ENCODE measurements around the gene FUT8. TPM values are rescaled to one million over a fixed set of nuclear protein-coding genes. Genes with fewer than 3 reads are reported as not detected.
"Not testable (repeated sequence)": the region's sequence is repeated elsewhere in the genome, so short reads cannot be mapped to it uniquely, and the experiment has no call there.

Gene FUT8
- total RNA-seq, 4 donors from 2014 or later, result 15.2 to 38.0 (median 20.7) TPM

- WGBS, result 92% methylated on average over 6 of the region's 6 CpGs
- no peak for TF ChIP-seq POLR2AphosphoS5 (IDR thresholded peaks at IDR 0.05)
- no peak for TF ChIP-seq CTCF (IDR thresholded peaks at IDR 0.05)
- no peak for TF ChIP-seq POLR2A (IDR thresholded peaks at IDR 0.05)
- TF ChIP-seq EP300 (IDR thresholded peaks at IDR 0.05), result no peak
- no peaks in the 10 kb centered on the region for H3K27me3 ChIP-seq
- no peaks in the 10 kb centered on the region for H3K4me1 ChIP-seq
- H3K27ac ChIP-seq, result no peak overlapping the region
- no peak overlapping the region for H3K4me3 ChIP-seq
- no peak for DNase-seq (ENCODE audit: low spot score in 2 of 2)
- H3K9me3 ChIP-seq, result no peaks in the 10 kb centered on the region
- H3K36me3 ChIP-seq, result no peaks in the 10 kb centered on the region
Measured at GRCh38 chr14:65425885-65426284, 13.4 kb downstream of the FUT8 start.

- not testable (repeated sequence) for DNase-seq (ENCODE audit: low spot score in 2 of 2); H3K36me3 ChIP-seq; H3K4me3 ChIP-seq; H3K27ac ChIP-seq; H3K9me3 ChIP-seq; H3K27me3 ChIP-seq; H3K4me1 ChIP-seq
- WGBS, result 96% methylated on average over 12 of the region's 12 CpGs
Measured at GRCh38 chr14:65426902-65427301, 14.4 kb downstream of the FUT8 start.

GRCh38 chr14:65428691-65429090 lies 16.2 kb downstream of the FUT8 start:
- TF ChIP-seq POLR2AphosphoS5 (IDR thresholded peaks at IDR 0.05), result no peak
- no peak for TF ChIP-seq CTCF (IDR thresholded peaks at IDR 0.05)
- TF ChIP-seq POLR2A (IDR thresholded peaks at IDR 0.05), result no peak
- TF ChIP-seq EP300 (IDR thresholded peaks at IDR 0.05), result no peak
- no peak for DNase-seq (ENCODE audit: low spot score in 2 of 2)
- Histone ChIP-seq H3K4me1 (no peaks in the 10 kb centered on the region), H3K27me3 (no peaks in the 10 kb centered on the region), H3K4me3 (no peak overlapping the region), H3K36me3 (no peaks in the 10 kb centered on the region), H3K9me3 (no peaks in the 10 kb centered on the region), H3K27ac (no peak overlapping the region)
- 93% methylated on average over 2 of the region's 2 CpGs for WGBS

- TF ChIP-seq EP300 (IDR thresholded peaks at IDR 0.05) (no peak), POLR2A (IDR thresholded peaks at IDR 0.05) (no peak), POLR2AphosphoS5 (IDR thresholded peaks at IDR 0.05) (no peak), CTCF (IDR thresholded peaks at IDR 0.05) (no peak)
- 95% methylated on average over 5 of the region's 5 CpGs for WGBS
- H3K9me3 ChIP-seq, result no peaks in the 10 kb centered on the region
- no peak overlapping the region for H3K4me3 ChIP-seq
- H3K27me3 ChIP-seq, result no peaks in the 10 kb centered on the region
- no peak overlapping the region for H3K27ac ChIP-seq
- no peak for DNase-seq (ENCODE audit: low spot score in 2 of 2)
- no peaks in the 10 kb centered on the region for H3K4me1 ChIP-seq
- no peaks in the 10 kb centered on the region for H3K36me3 ChIP-seq
Measured at GRCh38 chr14:65429757-65430156, 17.2 kb downstream of the FUT8 start.

- DNase-seq (ENCODE audit: low spot score in 2 of 2), result no peak
- no peaks in the 10 kb centered on the region for H3K27me3 ChIP-seq
- H3K4me3 ChIP-seq, result no peak overlapping the region
- 92% methylated on average over 7 of the region's 7 CpGs for WGBS
- H3K9me3 ChIP-seq, result no peaks in the 10 kb centered on the region
- TF ChIP-seq EP300 (IDR thresholded peaks at IDR 0.05) (no peak), POLR2AphosphoS5 (IDR thresholded peaks at IDR 0.05) (no peak), POLR2A (IDR thresholded peaks at IDR 0.05) (no peak), CTCF (IDR thresholded peaks at IDR 0.05) (no peak)
- peaks cover 3% of the 10 kb centered on the region for H3K36me3 ChIP-seq
- no peaks in the 10 kb centered on the region for H3K4me1 ChIP-seq
- no peak overlapping the region for H3K27ac ChIP-seq
Measured at GRCh38 chr14:65431245-65431644, 18.7 kb downstream of the FUT8 start.

- H3K27me3 ChIP-seq, result no peaks in the 10 kb centered on the region
- 52% methylated on average over 1 of the region's 1 CpG for WGBS
- no peaks in the 10 kb centered on the region for H3K9me3 ChIP-seq
- H3K27ac ChIP-seq, result no peak overlapping the region
- H3K4me1 ChIP-seq, result no peaks in the 10 kb centered on the region
- no peak overlapping the region for H3K4me3 ChIP-seq
- TF ChIP-seq EP300 (IDR thresholded peaks at IDR 0.05) (no peak), POLR2A (IDR thresholded peaks at IDR 0.05) (no peak)
- DNase-seq (ENCODE audit: low spot score in 2 of 2), result no peak
- H3K36me3 ChIP-seq, result peaks cover 3% of the 10 kb centered on the region
Measured at GRCh38 chr14:65431951-65432350, 19.4 kb downstream of the FUT8 start.

All from suprapubic skin (tissue), 4 donors.